ENCODE data around the gene IFT81.
A peak's percentile ranks its signal among the peaks of the same experiment; 100 is the strongest.

Gene IFT81

DNA sequence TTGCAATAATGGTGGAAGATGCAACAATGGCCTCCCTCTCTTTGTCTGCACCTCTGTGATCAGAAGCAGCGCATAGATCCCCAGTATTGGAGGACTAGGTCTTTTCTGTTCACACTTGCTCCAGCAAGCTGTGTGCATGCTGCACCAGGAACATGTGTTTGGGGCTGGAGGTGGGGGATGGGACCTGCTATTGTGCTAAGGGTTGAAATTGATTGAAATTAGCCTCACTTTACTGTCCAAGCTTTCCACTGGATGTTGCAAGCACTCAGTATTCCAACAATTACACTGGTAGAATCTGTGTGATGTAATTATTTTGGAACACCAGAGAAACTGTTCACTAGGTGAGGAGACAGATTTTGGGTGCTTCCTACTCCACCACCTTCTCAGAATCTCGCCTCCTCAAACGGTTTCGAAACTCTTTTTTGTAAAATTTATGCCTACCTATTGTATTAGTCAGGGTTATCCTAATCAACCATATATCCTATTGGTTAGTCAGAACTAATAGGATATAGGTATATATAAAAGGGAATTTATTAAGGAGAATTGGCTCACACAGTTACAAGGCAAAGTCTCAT lies 35.6 kb downstream of the IFT81 start:
- no peak for DNase-seq (ENCODE audit: low spot score)

DNA sequence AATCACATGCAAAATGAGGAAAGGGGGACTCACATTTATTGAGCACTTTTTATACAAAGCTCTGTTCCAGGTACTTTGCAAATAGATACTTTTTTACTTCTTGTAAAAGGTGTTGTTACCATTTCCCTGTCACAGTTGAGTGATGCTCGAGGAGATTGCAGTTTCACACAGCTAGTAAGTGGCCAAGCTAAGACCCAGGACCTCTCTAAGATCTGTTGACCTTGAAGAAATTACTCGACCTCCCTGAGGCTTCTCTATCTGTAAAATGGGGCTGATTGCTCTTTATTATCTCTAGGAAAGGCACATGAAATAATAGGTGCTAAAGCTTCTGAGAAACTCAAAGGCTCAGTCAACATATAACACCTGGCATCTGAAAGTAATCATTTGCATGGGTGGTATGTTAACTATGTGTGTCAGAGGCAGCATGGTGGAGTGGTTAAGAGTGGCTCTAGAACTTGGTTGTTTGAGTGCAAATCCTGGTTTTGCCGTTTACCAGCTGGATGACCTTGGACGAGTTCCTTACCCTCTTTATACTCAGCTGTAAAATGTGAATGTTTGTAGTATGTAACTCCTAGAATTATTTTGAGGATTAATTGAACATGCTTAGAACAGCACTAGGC lies 41.5 kb downstream of the IFT81 start:
- no peak for DNase-seq (ENCODE audit: low spot score)

DNA sequence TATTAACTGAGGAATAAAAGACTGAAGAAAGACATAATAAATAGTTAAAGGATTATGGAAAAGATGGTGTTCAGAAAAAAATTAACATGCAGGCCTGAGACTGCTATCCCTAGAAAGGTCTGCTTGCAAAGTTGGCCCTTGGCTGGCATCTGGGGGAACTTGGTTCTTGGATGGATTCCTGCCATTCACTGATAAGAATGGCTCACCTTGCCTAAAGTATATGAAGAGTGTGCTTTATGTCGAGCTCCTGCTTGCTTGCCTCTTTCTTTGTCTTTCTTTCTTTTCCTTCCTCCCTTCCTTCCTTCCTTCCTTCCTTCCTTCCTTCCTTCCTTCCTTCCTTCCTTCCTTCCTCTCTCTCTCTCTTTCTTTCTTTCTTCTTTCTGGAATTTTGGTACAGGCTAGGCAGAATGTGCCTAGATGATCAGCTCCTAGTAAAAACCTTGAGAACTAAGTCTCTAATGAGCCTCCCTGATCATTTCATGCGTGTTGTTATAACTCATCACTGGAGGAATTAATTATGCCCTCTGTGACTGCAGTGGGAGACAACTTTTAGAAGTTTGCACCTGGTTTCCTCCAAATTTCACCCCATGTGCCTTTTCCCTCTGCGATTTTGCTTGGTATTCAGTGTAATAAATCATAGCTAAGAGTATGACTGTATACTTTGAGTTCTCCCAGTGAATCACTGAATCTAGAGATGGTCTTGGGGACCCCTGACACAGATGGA lies 44.7 kb downstream of the IFT81 start:
- no peak for DNase-seq (ENCODE audit: low spot score)

DNA sequence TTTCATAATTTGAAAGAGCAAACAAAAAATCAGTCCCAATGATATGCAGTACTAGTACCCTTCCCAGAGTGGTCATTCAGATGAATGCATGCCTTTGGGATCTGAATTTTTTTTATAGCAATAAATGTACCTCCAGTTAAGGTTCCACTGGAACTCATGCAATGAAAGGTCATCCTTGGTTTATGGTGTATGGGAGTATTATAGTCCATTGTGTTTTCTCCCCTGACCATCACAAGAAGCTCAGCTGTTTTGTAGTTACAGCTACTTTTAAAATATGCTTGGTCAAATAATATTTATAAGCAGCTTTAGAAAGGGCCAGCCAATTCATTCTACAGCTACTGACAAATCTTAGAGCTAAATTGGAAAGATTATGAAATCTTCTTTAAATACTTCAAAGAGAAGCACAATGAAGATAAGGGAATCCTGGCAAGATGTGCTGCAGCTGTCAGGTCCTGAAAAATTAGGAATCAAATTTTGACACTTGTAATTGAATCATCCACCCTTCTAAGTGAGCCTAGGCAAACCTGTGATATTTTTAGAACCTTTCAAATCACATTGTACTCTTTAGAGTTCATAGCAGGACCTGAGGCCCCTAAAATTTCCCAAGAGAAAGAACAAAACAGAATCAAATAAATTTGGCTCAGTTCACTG lies 46.5 kb downstream of the IFT81 start:
- DNase-seq (ENCODE audit: low spot score), result no peak

DNA sequence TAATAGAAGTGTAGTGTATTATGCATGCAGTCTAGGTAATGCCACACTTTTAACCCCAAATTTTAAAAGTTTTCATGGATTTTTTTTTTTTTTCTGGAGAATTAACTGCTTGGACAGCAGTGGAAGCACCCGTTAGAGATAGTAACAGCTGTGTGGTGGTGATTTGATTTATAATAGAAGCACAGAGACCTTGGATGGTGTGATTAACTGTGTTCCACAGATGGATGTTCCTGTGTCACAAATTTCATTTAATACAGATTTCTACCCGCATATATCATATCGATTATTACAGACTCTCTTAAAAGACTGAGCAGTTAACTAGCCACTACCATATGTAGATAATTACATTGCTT lies 47.0 kb downstream of the IFT81 start:
- DNase-seq (ENCODE audit: low spot score), result no peak

DNA sequence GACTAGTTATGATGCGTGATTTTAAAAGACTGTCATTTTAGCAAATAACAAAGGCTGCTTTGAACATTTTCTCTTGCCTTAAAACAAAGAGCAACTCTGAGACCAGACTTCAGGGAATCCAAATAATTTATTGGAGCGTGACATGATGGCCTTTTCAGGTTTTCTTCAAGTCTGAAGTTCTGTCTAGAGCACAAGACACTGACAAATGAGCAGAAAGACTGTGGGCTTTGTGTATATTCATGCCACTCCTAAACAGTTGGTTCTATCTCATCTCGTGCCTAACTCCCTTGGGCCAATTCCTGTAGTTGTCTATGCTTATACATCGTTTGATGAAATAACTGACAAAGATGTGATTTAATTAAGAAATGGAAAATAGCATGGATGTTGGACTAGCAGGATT lies 47.5 kb downstream of the IFT81 start:
- DNase-seq (ENCODE audit: low spot score), result peak; percentile 13

DNA sequence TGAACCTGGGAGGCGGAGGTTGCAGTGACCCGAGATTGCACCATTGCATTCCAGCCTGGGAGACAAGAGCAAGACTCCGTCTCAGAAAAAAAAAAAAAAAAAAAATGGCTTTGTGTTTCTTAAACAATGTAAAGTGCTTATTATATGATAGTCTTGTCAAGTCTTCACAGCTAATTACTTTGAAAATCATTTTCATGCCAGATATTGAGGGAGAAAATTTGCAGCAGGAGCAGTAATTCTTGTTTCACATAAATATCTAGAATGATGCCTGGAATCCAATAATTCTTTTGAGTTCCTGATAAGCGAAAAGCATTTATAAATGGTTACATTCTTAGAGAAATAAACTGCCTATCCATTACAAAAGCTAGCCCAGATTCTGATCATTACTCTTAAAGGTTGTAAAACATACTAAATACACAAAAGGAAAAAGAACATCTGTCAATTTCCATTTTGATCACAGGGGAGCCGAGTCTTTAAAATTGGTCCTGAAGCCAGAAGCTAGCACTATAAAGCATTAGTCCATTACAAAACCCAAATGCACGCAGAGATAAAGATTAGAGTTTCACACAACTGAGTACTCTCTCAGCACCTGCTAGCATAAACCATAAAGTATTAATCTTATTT lies 50.3 kb downstream of the IFT81 start:
- DNase-seq (ENCODE audit: low spot score), result no peak

DNA sequence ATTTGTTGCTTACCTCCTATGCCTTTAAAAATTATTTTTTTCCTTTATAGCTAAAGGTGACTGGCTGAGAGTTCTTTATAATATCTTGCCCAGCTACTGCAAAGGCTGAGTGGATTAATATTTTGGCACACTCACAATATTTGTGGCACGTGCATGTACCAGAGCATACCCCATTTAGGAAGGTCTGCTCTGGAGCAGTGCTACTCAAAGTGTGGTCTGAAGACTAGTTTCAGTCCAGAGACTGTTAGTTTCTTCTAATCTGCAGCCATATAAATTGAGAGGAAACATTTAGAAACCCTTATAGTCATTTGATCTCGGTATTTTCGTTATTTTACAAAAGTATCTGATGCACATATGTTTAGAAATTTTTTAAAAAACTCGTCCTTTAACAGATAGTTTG lies 51.0 kb downstream of the IFT81 start:
- DNase-seq (ENCODE audit: low spot score), result no peak

DNA sequence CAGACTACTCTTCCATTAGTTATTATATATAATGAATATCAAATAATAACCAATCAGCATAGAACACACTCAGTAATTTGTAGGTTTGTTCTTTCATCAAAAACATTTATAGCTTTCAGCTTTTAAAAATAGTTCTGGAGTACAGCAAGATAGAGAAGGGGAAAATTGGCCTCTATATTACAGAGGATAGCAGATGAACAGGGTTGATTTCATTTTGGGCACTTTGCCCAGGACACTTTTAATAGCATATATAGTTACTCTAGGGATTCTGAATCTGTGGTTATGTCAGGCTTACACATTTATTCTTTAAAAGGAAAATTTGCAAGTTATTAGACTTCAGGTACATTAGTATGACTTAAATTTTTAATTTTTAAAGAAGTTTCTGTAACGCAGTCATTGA lies 52.6 kb downstream of the IFT81 start:
- no peak for DNase-seq (ENCODE audit: low spot score)

DNA sequence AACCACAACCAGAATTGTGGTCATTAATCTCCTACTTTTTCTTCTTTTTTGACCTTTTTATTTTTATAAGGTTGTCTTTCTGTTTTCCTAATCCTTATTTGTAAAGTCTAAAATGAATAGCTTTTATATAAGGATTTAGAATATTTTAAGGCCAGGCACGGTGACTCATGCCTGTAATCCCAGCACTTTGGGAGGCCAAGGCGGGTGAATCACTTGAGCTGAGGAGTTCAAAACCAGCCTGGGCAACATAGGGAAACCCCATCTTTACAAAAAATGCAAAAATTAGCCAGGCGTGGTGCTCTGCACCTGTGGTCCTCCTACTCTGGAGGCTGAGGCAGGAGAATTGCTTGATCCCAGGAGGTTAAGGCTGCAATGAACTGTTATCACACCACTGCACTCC lies 55.1 kb downstream of the IFT81 start:
- DNase-seq (ENCODE audit: low spot score), result no peak

DNA sequence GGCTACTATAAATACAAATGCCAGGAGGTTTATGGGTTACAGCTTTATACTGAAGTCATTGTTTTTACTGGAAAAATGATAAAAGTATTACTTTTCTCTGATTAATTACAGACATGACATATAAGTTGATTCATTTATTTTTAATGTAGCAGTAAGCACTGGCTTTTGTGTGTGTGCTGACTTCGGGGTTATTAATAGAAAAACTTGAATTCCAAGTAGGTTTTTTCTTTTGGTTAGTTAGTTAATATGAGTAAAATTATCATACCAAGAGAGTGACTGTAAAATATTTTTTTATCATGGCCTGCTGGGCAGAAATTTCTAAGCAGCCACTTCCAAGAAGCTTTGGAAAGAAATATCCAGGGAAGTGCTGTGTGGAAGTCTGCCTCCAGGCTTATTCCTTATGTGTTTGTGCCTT lies 56.4 kb downstream of the IFT81 start:
- no peak for DNase-seq (ENCODE audit: low spot score)

DNA sequence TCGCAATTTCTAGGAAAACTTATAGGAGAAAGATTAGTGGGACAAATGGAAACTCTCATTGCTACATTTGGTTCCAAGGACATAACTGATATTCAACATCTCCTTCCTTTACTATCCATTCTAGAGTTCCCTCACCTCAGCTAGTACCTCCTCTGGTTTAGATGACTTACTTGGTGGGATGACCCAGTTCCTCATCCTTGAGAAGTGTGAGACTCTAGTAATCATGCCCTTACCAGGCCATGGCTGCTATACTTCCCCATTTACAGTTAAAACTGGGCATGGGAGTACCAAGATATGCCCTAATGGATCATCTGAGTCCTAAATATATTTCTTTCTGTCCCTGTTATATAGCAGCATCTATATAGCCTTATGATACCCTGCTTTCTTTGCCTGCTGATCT lies 58.1 kb downstream of the IFT81 start:
- no peak for DNase-seq (ENCODE audit: low spot score)

DNA sequence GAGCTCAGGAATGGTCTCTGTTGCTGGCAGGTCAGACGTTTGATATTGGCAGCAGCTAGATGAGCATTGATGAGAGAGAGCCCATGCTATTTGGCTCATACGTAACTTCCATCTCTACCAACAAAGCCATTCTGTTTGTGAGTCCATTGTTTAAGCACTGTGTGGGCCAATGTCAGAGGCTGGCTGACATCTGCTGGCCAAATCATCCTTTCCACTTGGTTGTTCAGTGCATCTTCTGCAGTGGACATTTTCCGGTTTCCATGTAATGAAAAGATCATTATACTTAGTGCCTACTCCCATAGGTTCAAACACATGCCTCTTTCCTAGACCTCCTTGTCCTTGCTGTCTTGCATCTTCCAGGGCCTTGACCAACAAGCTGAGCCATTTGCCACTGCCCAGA lies 59.2 kb downstream of the IFT81 start:
- peak; percentile 89 for DNase-seq (ENCODE audit: low spot score)

DNA sequence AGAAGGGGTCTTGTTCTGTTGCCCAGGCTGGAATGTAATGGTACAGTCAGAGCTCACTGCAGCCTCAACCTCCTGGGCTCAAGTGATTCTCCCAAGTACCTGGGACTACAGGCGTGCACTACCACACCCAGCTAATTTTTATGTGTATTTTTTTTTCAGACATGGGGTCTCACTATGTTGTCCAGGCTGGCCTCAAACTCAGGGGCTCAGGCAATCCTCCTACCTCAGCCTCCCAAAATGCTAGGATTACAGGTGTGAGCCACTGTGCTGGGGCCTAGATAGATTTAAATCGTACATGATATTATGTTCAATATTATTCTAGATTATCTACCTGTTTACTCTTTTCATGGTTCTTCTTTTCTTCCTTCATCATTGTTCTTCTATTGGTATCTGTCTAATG lies 61.5 kb downstream of the IFT81 start:
- no peak for DNase-seq (ENCODE audit: low spot score)

DNA sequence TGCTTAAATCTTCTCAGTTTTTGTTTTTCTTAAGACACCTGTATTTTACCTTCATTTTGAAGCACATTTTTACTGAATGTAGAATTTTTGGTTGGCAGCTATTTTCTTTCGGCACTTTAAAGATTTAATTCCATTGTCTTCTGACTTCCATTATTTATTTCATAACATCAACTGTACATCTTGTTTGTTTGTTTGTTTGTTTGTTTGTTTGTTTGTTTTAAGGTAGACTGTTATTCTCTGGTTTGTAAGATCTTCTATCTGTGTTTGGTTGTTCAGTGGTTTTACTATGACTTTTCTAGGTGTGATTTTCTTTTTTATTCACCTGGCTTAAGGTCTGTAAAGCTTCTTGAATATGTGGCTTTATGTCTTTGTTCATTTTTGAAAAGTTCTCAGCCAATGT lies 61.9 kb downstream of the IFT81 start:
- DNase-seq (ENCODE audit: low spot score), result no peak

DNA sequence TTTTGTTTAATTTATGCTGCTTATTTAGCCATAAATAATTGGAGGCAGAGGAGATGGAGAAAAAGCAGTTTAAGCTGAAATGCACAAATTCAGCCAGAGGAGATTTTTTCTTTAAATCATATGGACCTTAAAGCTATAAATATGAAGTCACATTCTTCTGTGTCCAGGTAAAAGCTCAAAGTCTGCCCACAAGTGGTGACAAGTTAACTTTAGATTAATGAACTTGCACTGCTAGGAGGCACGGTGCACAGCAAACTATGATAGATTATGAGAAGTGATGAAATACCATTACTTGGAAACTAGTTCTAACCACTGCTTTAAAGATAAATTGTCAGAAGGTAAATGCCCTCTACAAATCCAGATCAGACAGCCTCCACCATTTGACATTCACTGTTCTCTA lies 69.0 kb downstream of the IFT81 start:
- DNase-seq (ENCODE audit: low spot score), result no peak

DNA sequence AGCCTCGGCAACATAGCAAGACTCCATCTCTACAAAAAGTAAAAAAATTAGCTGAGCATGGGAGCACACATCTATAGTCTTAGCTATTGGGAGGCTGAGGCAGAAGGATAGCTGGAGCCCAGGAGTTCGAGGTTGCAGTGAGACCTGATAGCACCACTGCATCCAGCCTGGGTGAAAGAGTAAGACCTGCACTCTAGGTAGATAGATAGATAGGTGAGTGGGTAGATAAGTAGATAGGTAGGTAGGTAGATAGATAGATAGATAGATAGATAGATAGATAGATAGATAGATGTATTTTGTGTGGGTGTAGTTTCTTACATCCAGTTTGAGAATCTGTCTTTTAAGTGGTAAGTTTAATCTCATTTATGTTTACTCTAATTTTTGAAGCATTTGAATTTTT lies 72.8 kb downstream of the IFT81 start:
- no peak for DNase-seq (ENCODE audit: low spot score)

DNA sequence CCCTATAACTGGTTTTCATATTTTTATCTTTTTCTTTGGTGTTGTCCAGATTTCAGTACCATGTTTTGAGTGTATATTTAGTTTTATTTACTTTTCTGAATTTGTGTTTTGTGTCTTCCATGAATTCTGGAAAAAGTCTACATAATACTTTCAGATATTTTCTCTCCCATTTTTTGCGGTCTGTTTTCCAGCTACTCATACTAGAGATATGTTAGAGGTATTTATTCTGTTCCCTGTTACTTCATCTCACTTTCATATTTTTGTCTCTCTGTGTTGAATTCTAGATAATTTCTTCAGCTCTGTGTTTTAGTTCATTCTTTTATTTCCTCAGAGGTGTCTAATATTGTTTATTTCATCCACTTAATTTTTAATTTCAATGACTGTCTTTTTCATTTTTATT lies 74.2 kb downstream of the IFT81 start:
- no peak for DNase-seq (ENCODE audit: low spot score)

DNA sequence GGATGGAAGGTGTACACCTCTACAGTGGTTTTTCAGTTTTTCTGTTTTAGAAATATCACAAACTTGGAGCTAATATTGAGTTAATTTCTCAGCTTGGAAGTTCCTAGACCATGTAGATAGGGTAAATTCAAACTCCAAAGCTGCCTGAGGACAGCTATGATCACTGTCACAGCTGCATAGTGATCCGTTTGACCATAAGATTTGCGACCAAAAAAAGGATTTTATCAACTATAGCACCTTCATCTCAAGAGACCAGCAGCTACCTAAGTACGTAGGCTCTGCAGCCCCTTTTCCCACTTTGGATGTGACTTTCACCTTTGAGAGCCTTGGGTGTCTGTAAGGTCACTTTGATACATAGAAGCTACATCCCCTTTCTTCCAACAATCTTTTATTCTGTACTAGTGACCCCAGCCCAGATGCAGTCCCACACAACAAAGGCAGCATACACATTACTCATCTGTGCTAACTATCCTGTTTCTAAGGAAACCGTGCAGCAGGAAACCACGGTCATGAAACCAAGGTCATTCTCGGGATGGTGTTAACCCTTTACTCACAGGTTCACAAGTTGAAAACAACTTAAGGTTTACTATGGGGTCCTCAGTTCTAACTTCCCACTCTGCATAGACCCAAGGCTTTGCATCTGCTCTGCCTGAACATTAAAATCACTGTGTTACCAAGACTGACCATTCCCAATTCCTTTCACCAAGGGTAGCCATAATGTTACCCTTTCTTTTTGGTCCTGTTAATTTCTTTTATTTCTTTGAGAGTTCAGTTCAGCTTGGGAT lies 75.4 kb downstream of the IFT81 start:
- DNase-seq (ENCODE audit: low spot score), result no peak

DNA sequence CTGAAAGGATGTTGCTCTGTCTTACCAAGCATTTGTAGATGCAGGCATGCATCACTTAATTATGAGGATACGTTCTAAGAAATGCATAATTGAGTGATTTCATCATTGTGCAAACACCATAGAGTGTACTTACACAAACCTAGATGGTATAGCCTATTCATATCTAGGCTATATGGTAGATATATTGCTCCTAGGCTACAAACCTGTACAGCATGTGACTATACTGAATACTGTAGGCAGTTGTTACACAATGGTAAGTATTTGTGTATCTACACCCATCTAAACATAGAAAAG lies 75.9 kb downstream of the IFT81 start:
- no peak for DNase-seq (ENCODE audit: low spot score)

DNA sequence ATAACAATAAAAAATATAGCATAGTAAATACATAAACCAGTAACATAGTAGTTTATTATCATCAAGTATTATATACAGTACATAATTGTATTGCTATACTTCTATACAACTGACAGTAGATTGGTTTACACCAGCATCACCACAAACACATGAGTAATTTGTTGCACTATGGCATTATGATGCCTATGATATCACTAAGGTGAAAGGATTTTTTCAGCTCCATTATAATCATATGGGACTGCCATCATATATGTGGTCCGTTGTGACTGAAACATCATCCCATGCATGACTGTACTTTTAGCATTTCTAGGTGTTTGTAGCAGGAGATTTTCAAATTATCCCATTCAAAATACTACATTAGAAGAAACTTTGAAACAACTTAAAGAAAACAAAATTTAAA lies 77.8 kb downstream of the IFT81 start:
- DNase-seq (ENCODE audit: low spot score), result no peak

DNA sequence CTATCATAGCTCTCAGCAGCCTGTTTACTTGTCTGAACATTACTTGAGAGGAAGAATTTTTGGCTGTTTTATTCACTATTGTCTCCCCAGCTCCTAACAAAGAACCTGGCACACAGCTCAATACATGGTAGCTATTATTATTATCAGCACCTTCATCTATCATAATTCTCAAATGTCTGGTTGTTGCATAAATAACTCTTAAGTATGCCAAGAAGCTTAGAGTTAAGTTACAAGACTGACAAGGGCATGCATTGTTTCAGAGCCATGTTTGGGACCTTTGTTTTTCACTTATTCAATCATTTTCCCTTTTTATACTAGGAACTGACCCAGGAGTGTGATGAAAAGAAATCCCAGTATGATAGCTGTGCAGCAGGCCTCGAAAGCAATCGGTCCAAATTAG lies 79.4 kb downstream of the IFT81 start:
- peak; percentile 82 for DNase-seq (ENCODE audit: low spot score)

Measured in globus pallidus (tissue), 1 donor.